ENCODE results near the gene FASTK. TPM values are rescaled to one million over a fixed set of nuclear protein-coding genes. Genes with fewer than 3 reads are reported as not detected.

The FASTK gene
- total RNA-seq, 4 donors from 2014 or later = 43.0 to 83.6 (median 75.9) TPM

- 87 to 89% methylated on average over 8 to 12 of the region's 12 CpGs for WGBS, 2 donors
- no peak for TF ChIP-seq POLR2A (IDR thresholded peaks at IDR 0.05)
- TF ChIP-seq, protein P1, sequence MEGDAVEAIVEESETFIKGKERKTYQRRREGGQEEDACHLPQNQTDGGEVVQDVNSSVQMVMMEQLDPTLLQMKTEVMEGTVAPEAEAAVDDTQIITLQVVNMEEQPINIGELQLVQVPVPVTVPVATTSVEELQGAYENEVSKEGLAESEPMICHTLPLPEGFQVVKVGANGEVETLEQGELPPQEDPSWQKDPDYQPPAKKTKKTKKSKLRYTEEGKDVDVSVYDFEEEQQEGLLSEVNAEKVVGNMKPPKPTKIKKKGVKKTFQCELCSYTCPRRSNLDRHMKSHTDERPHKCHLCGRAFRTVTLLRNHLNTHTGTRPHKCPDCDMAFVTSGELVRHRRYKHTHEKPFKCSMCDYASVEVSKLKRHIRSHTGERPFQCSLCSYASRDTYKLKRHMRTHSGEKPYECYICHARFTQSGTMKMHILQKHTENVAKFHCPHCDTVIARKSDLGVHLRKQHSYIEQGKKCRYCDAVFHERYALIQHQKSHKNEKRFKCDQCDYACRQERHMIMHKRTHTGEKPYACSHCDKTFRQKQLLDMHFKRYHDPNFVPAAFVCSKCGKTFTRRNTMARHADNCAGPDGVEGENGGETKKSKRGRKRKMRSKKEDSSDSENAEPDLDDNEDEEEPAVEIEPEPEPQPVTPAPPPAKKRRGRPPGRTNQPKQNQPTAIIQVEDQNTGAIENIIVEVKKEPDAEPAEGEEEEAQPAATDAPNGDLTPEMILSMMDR (IDR thresholded peaks at IDR 0.05) = no peak
- no peaks in the 10 kb centered on the region for H3K27me3 ChIP-seq
- no peaks in the 10 kb centered on the region for H3K36me3 ChIP-seq
- H3K9me3 ChIP-seq = no peaks in the 10 kb centered on the region
- H3K4me1 ChIP-seq = peaks cover 0 to 40% (median 0%) of the 10 kb centered on the region in 3 donors
- no peak overlapping the region for H3K4me3 ChIP-seq
- intact Hi-C loops (cut with DNase I) = loop anchor here (10.0 kb wide), 1 partner anchor 209 kb away; no protein-coding TSS in a partner anchor
- H3K27ac ChIP-seq = no peak overlapping the region
- DNase-seq = no peak
Observed at GRCh38 chr7:151103973-151104372, 23.4 kb upstream of the FASTK start.

- intact Hi-C loops (cut with DNase I) = loop anchor here (10.0 kb wide), 1 partner anchor 208 kb away; no protein-coding TSS in a partner anchor
- peaks cover 0 to 40% (median 0%) of the 10 kb centered on the region in 3 donors for H3K4me1 ChIP-seq
- TF ChIP-seq, protein P1 (IDR thresholded peaks at IDR 0.05) = no peak
- no peak for TF ChIP-seq POLR2A (IDR thresholded peaks at IDR 0.05)
- 82 to 86% methylated on average over 3 of the region's 3 CpGs for WGBS, 2 donors
- H3K4me3 ChIP-seq = no peak overlapping the region
- no peaks in the 10 kb centered on the region for H3K27me3 ChIP-seq
- H3K9me3 ChIP-seq = no peaks in the 10 kb centered on the region
- no peak for DNase-seq
- H3K36me3 ChIP-seq = no peaks in the 10 kb centered on the region
- no peak overlapping the region for H3K27ac ChIP-seq
Observed at GRCh38 chr7:151102991-151103390, 22.4 kb upstream of the FASTK start.

DNA sequence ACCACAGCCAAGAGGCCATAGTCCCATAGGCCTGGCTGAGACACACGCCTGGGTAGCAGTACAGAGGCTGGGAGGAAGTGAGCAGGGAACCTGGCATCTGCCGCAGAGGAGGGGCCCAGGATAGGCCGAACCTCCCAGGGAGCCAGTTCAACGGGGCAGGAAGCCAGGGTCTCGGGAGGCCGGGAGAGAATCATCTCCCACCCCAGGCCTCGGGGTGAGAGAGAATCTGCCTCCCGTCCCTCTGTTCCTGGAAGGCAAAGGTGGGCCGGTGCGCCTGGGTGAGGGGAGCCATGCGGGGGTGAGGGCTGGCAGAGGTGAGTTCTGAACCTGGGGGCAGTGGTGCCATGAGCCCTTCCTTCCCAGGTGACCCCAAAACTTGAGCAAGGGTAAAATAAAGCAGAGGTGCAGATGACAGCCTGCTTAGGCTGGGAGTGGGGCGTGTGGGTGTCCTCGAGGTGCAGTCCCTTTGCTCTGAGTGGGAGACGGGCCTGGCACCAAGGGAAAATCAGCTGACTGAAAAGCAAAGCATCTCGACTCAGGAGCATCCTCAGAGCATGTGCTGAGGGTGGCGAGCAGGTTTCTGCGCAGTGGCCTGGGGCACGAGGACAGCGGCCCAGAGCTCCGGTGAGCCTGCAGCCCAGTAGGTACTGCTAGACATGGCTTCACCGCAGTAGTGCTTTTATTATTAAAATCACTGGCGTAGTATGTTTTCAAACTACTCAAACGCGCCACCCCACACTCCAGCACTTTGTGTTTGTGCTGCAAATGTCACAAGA lies 21.2 kb upstream of the FASTK start:
- Histone ChIP-seq H3K27ac (no peak overlapping the region), H3K36me3 (no peaks in the 10 kb centered on the region), H3K4me1 (peaks cover 0 to 40% (median 0%) of the 10 kb centered on the region in 3 donors), H3K27me3 (no peaks in the 10 kb centered on the region), H3K4me3 (no peak overlapping the region), H3K9me3 (no peaks in the 10 kb centered on the region)
- no peak for DNase-seq
- TF ChIP-seq, protein P1 (IDR thresholded peaks at IDR 0.05) = no peak
- no peak for TF ChIP-seq POLR2A (IDR thresholded peaks at IDR 0.05)
- intact Hi-C loops (cut with DNase I) = loop anchor here (10.0 kb wide), 1 partner anchor 207 kb away; no protein-coding TSS in a partner anchor
- WGBS, 2 donors = 84 to 90% methylated on average over 15 to 21 of the region's 24 CpGs

DNA sequence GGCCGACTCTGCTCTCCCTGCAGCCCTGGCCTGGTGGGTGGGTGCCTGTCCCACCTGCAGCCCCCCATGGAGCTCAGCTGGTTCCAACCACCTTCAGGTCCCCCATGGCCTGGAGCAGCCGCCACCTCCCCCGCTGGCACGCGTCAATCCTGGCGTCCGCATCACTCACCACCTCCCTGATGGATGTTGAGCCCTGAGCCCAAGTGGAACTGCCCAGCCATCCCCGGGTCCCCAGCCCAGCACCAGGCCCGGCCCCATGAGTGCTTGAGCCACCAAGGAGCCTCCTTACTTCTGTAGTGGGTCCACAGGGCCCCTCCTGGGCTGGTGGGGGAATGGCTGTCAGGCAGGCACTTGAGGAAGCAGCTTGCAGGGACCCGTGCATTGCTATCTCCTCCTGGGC lies 20.3 kb upstream of the FASTK start:
- Histone ChIP-seq H3K4me1 (peaks cover 0 to 40% (median 0%) of the 10 kb centered on the region in 3 donors), H3K9me3 (no peaks in the 10 kb centered on the region), H3K36me3 (no peaks in the 10 kb centered on the region), H3K4me3 (no peak overlapping the region), H3K27ac (no peak overlapping the region), H3K27me3 (no peaks in the 10 kb centered on the region)
- 94 to 98% methylated on average over 7 of the region's 10 CpGs for WGBS, 2 donors
- no peak for DNase-seq
- no peak for TF ChIP-seq POLR2A (IDR thresholded peaks at IDR 0.05)
- TF ChIP-seq, protein P1 (IDR thresholded peaks at IDR 0.05) = no peak
- intact Hi-C loops (cut with DNase I) = loop anchor here (10.0 kb wide), 1 partner anchor 206 kb away; no protein-coding TSS in a partner anchor

- H3K4me1 ChIP-seq = peaks cover 0 to 41% (median 0%) of the 10 kb centered on the region in 3 donors
- WGBS, 2 donors = 82% methylated on average over 7 of the region's 20 CpGs; no CpG with 5 or more reads in 1 of the 2 donors
- H3K9me3 ChIP-seq = no peaks in the 10 kb centered on the region
- H3K36me3 ChIP-seq = no peaks in the 10 kb centered on the region
- no peak for DNase-seq
- no peak overlapping the region for H3K4me3 ChIP-seq
- intact Hi-C loops (cut with DNase I) = loop anchor here (10.0 kb wide), 1 partner anchor 205 kb away; no protein-coding TSS in a partner anchor
- no peaks in the 10 kb centered on the region for H3K27me3 ChIP-seq
- H3K27ac ChIP-seq = no peak overlapping the region
- TF ChIP-seq, protein P1 (IDR thresholded peaks at IDR 0.05) = no peak
- no peak for TF ChIP-seq POLR2A (IDR thresholded peaks at IDR 0.05)
Observed at GRCh38 chr7:151099486-151100211, 19.0 kb upstream of the FASTK start.
